ENCODE results near the gene STRIP1.
"Not testable (repeated sequence)": the region's sequence is repeated elsewhere in the genome, so short reads cannot be mapped to it uniquely, and the experiment has no call there.

DNA sequence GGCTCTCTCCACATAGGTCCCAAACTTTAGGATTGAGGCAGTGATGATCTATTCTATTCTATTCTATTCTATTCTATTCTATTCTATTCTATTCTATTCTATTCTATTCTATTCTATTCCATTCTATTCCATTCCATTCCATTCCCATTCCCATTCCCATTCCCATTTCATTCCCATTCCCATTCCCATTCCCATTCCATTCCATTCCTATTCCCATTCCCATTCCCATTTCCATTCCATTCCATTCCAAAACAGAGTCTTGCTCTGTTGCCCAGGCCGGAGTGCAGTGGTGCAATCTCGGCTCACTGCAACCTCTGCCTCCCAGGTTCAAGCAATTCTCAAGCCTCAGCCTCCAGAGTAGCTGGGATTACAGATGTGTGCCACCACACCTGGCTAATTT is 45.6 kb downstream of the STRIP1 start:
- TF ChIP-seq CTCF, POLR2A (IDR thresholded peaks at IDR 0.05): not testable (repeated sequence)
